Measurements from ENCODE around the gene SCAP.

SCAP gene

DNA sequence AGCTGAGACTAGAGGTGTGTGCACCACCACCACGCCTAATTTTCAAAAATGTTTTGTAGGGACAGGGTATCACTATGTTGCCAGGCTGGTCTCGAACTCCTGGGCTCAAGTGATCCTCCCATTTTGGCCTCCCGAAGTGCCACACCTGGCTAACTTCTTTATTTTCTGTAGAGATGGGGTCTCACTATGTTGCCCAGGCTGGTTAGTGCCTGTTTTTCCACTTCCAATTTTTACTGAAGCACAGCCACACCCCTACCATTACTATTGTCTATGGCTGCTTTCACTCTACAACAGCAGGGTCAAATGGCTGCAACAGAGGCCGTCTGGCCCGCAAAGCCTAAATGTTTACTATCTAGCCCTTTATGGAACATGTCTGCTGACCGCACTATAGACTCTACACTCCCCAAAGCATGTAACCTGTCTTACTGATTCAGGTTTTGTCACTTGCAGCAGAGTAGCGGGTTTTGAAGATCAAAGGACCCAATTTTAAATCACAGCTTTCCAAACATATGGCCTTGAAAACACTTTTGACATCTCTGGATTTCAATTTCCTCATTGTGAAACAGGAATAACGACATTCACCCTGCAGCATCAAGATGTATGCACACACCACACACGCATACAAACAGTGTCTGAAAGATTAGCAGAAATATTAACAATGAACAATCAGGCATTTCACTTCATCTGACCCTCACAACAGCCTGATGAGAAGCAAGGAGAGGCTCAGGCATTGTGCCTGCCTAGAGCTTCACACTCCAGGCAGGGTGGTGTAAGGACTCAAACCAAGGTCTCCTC, 46.1 kb downstream of the SCAP start:
- no peaks in the 10 kb centered on the region for H3K9me3 ChIP-seq (ENCODE audit: control insufficient read depth, low read length)
- no peaks in the 10 kb centered on the region for H3K27me3 ChIP-seq (ENCODE audit: control insufficient read depth, insufficient read depth, low read length)
- H3K9ac ChIP-seq, result no peak overlapping the region
- no peak overlapping the region for H2AFZ ChIP-seq
- no peaks in the 10 kb centered on the region for H3K36me3 ChIP-seq (ENCODE audit: control insufficient read depth, insufficient read depth, low read length)
- H3K4me1 ChIP-seq, result no peaks in the 10 kb centered on the region
- H3K4me3 ChIP-seq (ENCODE audit: low read depth, low read length), result no peak overlapping the region
- peaks cover 47% of the 10 kb centered on the region for H3K79me2 ChIP-seq
- TF ChIP-seq, protein P1, sequence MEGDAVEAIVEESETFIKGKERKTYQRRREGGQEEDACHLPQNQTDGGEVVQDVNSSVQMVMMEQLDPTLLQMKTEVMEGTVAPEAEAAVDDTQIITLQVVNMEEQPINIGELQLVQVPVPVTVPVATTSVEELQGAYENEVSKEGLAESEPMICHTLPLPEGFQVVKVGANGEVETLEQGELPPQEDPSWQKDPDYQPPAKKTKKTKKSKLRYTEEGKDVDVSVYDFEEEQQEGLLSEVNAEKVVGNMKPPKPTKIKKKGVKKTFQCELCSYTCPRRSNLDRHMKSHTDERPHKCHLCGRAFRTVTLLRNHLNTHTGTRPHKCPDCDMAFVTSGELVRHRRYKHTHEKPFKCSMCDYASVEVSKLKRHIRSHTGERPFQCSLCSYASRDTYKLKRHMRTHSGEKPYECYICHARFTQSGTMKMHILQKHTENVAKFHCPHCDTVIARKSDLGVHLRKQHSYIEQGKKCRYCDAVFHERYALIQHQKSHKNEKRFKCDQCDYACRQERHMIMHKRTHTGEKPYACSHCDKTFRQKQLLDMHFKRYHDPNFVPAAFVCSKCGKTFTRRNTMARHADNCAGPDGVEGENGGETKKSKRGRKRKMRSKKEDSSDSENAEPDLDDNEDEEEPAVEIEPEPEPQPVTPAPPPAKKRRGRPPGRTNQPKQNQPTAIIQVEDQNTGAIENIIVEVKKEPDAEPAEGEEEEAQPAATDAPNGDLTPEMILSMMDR (IDR thresholded peaks at IDR 0.05), result no peak
- no peak overlapping the region for H3K4me2 ChIP-seq (ENCODE audit: low read length)
- no peak overlapping the region for H3K27ac ChIP-seq

DNA sequence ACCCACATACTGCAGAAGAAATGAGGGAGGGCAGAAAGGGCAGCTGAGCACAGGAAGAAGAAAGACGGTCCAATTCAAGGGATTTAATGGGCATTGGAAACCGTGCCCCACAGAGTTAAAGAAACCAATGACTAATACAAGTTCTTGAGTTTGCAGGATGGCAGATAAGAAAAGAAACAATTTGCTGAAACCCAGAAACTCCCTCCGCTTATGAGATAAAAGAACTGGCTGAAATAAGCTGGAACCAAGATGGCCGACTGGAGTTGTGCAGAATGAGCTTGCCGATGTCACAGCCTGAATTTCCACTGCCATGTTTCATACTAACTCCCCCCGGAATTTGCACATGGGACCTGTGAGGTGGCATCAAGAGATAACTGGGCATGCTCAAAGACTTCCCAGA, 47.1 kb downstream of the SCAP start:
- Histone ChIP-seq H3K36me3 (ENCODE audit: control insufficient read depth, insufficient read depth, low read length) (no peaks in the 10 kb centered on the region), H2AFZ (no peak overlapping the region), H3K9me3 (ENCODE audit: control insufficient read depth, low read length) (no peaks in the 10 kb centered on the region), H3K4me3 (ENCODE audit: low read depth, low read length) (no peak overlapping the region), H3K79me2 (peaks cover 46% of the 10 kb centered on the region), H3K4me1 (no peaks in the 10 kb centered on the region), H3K27me3 (ENCODE audit: control insufficient read depth, insufficient read depth, low read length) (no peaks in the 10 kb centered on the region), H3K27ac (no peak overlapping the region), H3K4me2 (ENCODE audit: low read length) (no peak overlapping the region), H3K9ac (no peak overlapping the region)
- TF ChIP-seq, protein P1 (IDR thresholded peaks at IDR 0.05), result no peak

DNA sequence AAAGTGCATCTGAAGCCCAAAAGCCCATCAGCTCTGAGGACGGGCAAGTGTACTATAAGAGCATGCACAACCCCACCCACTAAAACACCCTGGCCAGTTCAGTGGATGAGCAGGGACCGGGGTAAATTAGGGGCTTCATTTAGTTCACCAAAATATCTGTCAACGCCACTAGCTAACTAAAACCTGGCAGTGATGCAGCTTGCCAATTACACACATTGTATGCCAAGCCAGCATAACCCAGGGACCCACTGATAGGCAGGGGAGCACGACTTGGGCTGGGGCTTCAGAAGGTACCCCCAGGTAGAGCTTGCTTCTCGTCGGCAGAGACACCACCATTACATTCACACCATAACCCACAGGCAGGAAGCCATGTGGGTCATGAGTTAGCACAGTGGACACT, 47.9 kb downstream of the SCAP start:
- no peak overlapping the region for H3K9ac ChIP-seq
- no peak overlapping the region for H3K4me3 ChIP-seq (ENCODE audit: low read depth, low read length)
- H3K4me1 ChIP-seq, result no peaks in the 10 kb centered on the region
- H3K9me3 ChIP-seq (ENCODE audit: control insufficient read depth, low read length), result no peaks in the 10 kb centered on the region
- no peak overlapping the region for H2AFZ ChIP-seq
- TF ChIP-seq, protein P1 (IDR thresholded peaks at IDR 0.05), result no peak
- peaks cover 46% of the 10 kb centered on the region for H3K79me2 ChIP-seq
- no peaks in the 10 kb centered on the region for H3K36me3 ChIP-seq (ENCODE audit: control insufficient read depth, insufficient read depth, low read length)
- no peak overlapping the region for H3K27ac ChIP-seq
- H3K27me3 ChIP-seq (ENCODE audit: control insufficient read depth, insufficient read depth, low read length), result no peaks in the 10 kb centered on the region
- H3K4me2 ChIP-seq (ENCODE audit: low read length), result no peak overlapping the region

DNA sequence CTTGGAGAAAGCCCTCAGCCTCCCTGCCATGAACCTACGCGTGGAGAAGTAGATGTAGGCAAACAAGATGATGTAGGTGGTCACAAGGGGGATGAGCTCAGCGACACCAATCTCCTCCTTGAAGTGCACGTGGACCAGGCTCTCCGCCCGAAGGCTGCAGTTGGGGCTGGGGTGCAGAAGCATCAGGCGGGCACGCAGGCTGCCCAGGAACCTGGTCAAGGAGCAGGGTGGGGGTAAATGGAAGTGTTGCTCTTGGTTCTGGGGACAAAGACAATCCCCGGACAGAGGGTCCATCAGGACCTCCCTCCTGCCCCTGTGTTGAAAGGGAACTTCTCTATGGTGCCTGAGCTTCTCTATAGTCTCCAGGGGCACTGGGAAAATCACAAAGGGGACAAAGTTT, 49.8 kb downstream of the SCAP start:
- Histone ChIP-seq H3K4me1 (peaks cover 7% of the 10 kb centered on the region), H3K9me3 (ENCODE audit: control insufficient read depth, low read length) (no peaks in the 10 kb centered on the region), H3K36me3 (ENCODE audit: control insufficient read depth, insufficient read depth, low read length) (no peaks in the 10 kb centered on the region), H3K27me3 (ENCODE audit: control insufficient read depth, insufficient read depth, low read length) (no peaks in the 10 kb centered on the region), H3K27ac (no peak overlapping the region), H3K4me2 (ENCODE audit: low read length) (no peak overlapping the region), H3K79me2 (peaks cover 45% of the 10 kb centered on the region), H3K9ac (no peak overlapping the region), H2AFZ (no peak overlapping the region), H3K4me3 (ENCODE audit: low read depth, low read length) (no peak overlapping the region)
- TF ChIP-seq, protein P1 (IDR thresholded peaks at IDR 0.05), result no peak

DNA sequence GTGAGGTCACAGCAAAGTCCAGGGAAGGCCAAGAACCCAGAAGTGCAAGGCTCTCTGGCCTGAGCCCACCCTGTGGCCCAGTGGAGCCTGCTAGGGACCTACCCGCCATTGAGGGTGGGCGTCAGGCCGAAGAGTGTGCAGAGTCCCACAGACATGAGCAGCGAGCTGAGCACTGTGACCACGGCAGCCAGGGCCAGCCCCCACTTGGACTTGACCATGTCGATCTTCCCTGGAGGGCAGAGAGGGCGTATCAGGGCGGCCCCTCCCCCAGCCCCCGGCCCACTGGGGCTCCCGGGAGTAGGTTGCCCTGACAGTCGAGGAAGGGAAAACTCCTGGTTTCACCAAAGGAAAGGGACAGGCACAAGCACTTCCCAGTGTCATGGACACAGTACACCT, 50.4 kb downstream of the SCAP start:
- no peaks in the 10 kb centered on the region for H3K9me3 ChIP-seq (ENCODE audit: control insufficient read depth, low read length)
- H3K27me3 ChIP-seq (ENCODE audit: control insufficient read depth, insufficient read depth, low read length), result no peaks in the 10 kb centered on the region
- peaks cover 40% of the 10 kb centered on the region for H3K79me2 ChIP-seq
- no peak overlapping the region for H3K4me2 ChIP-seq (ENCODE audit: low read length)
- H3K27ac ChIP-seq, result no peak overlapping the region
- H2AFZ ChIP-seq, result no peak overlapping the region
- TF ChIP-seq, protein P1 (IDR thresholded peaks at IDR 0.05), result no peak
- H3K9ac ChIP-seq, result no peak overlapping the region
- no peaks in the 10 kb centered on the region for H3K36me3 ChIP-seq (ENCODE audit: control insufficient read depth, insufficient read depth, low read length)
- H3K4me1 ChIP-seq, result peaks cover 7% of the 10 kb centered on the region
- no peak overlapping the region for H3K4me3 ChIP-seq (ENCODE audit: low read depth, low read length)
